GM13977 (cell line): ENCODE results near the gene MYO1C.
"Not testable (repeated sequence)": the region's sequence is repeated elsewhere in the genome, so short reads cannot be mapped to it uniquely, and the experiment has no call there.

Source experiments
- DNase-seq: peaks from one replicate; pipeline ENCODE4 v3.0.0; 2012; ENCODE audit warnings: low spot score
- in situ Hi-C: fragments of 300-500 bp; cut with MboI; formaldehyde crosslinking; loops from one replicate; pipeline ENCODE4 v1.12.0; 2022; ENCODE audit warnings: low sequenced_read_pairs, low pct_unique_long_range_greater_than_20kb, mixed read lengths, inconsistent platforms; ENCODE audit not compliant: unreplicated experiment
- TF ChIP-seq, protein P1 (sequence below): IDR thresholded peaks from 2 replicates; pipeline ENCODE4 v1.5.1; 2012; ENCODE audit warnings: mild to moderate bottlenecking, control low read depth; ENCODE audit not compliant: insufficient read depth; ENCODE audit errors: extremely low read depth, missing control alignments

The MYO1C gene

DNA sequence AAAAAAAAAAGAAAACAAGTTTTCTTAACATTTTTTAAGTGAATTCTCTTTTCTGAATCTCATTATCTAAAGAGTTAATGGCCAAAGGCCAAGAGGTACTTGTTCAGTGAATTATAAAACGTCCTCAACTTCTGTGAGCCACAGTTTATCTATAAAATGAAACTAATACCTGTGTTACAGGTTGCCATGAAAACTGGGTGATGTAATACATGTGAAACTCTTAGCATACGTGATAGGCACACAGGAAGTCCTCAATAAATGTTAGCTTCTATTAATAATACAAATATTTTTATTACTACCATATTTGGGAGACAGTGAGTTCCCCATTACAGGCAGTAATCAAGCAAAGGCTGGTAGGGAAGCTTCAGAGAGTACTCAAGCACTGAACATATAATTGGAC lies 37.4 kb upstream of the MYO1C start:
- TF ChIP-seq, protein P1, sequence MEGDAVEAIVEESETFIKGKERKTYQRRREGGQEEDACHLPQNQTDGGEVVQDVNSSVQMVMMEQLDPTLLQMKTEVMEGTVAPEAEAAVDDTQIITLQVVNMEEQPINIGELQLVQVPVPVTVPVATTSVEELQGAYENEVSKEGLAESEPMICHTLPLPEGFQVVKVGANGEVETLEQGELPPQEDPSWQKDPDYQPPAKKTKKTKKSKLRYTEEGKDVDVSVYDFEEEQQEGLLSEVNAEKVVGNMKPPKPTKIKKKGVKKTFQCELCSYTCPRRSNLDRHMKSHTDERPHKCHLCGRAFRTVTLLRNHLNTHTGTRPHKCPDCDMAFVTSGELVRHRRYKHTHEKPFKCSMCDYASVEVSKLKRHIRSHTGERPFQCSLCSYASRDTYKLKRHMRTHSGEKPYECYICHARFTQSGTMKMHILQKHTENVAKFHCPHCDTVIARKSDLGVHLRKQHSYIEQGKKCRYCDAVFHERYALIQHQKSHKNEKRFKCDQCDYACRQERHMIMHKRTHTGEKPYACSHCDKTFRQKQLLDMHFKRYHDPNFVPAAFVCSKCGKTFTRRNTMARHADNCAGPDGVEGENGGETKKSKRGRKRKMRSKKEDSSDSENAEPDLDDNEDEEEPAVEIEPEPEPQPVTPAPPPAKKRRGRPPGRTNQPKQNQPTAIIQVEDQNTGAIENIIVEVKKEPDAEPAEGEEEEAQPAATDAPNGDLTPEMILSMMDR: no peak
- no peak for DNase-seq
- in situ Hi-C loops: no loop called here

DNA sequence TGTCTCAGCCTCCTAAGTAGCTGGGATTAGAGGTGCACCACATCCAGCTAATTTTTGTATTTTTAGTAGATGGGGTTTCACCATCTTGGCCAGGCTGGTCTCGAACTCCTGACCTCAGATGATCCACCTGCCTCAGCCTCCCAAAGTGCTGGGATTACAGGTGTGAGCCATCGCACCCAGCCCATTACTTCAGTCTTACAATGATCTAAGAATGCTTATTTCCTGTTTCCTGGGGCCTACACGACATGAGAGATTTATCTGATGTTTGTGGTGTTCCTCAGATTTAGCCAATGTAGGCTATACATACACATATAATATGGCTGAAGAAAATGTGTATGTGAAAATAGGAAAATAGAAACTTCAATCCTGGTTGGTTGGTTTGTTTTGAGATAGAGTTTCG lies 34.4 kb upstream of the MYO1C start:
- in situ Hi-C loops, DNase-seq: not testable (repeated sequence)

DNA sequence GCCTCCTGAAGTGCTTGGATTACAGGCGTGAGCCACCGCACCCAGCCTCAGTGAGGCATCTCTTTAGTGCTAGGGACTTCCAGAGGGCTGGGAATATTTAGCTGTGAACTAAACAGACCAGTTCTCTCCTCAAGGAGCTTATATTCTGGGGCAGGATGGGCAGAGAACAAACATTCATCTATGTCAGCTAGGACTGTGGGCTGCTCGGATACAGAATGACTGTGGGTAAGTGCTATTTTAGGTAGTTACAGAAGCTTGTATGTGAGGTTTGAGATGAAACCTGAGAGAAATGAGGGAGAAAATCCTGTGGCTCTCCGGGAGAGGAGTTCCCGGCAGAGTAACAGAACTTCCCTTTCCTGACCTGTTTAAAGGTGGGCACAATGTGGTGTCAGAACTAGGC lies 30.1 kb upstream of the MYO1C start:
- in situ Hi-C loops: no loop called here
- no peak for DNase-seq
- TF ChIP-seq, protein P1: no peak

DNA sequence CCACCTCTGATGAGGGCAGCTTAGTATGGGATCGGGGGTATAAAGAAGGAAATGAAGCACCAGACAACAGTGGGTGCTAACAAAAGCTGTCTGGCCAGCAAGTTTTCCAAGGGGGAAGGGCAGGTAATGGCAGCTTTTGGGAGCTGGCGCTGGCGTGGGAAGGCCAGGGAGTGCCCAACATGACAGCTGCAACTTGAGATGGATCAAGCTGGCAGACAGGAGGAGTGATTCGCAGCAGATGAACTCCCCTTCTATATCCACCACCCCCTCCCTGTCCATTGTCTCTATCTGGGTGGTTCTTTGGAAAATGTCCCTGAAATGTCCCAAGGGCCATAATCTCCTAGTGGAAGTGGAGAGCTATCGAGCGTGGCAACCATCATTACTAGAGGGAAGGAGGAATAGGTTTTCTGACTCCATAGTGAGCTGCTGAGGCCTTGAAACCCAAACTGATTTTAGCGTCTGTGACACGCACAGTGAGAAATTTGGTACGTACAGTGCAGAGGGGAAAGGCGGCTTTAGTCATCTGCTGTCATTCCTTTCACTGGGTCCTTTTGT lies 28.7 kb upstream of the MYO1C start:
- in situ Hi-C loops: no loop called here
- no peak for DNase-seq
- TF ChIP-seq, protein P1: no peak

DNA sequence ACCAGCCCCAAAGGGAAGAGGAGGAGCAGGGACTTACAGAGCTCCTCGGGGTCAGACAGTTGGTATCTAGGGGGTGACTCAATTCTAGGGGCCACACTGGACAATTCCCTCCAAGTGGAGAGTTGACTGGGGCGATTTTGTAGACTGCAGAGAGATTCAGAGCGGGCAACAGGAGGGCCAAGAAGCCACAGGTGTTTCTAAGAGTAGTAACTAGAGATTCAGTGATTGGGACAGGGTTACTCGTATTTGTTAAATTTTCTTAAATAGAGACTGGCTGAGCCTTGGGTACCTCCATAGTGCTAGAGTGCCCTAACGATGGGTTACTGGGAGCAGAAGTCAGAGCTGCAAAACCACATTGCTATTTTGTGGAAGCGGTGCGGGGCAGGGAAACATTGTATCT lies 27.2 kb upstream of the MYO1C start:
- TF ChIP-seq, protein P1: no peak
- no peak for DNase-seq
- in situ Hi-C loops: loop anchor here (10.0 kb wide), 1 partner anchor 175 kb away; no protein-coding TSS in a partner anchor

DNA sequence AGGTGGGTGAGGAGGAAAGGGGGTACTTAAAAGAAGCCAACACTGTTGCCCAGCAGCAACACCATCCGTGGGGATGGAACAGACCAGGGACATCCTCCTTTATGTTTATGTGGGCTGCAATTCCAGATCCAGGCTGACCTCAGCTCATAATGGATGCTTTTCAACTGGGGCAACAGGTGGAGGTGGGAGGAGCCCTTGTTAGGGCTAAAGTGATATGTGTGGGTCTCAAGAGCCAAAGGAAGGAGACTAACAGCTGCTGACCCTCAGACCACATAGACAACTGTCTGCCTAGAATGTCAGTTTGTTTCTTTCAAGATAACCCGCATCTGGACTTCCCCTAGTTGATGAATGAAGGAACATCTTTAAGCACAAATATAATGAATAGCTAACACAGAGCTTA lies 25.9 kb upstream of the MYO1C start:
- no peak for DNase-seq
- in situ Hi-C loops: loop anchor here (10.0 kb wide), 1 partner anchor 174 kb away; no protein-coding TSS in a partner anchor
- TF ChIP-seq, protein P1: no peak

DNA sequence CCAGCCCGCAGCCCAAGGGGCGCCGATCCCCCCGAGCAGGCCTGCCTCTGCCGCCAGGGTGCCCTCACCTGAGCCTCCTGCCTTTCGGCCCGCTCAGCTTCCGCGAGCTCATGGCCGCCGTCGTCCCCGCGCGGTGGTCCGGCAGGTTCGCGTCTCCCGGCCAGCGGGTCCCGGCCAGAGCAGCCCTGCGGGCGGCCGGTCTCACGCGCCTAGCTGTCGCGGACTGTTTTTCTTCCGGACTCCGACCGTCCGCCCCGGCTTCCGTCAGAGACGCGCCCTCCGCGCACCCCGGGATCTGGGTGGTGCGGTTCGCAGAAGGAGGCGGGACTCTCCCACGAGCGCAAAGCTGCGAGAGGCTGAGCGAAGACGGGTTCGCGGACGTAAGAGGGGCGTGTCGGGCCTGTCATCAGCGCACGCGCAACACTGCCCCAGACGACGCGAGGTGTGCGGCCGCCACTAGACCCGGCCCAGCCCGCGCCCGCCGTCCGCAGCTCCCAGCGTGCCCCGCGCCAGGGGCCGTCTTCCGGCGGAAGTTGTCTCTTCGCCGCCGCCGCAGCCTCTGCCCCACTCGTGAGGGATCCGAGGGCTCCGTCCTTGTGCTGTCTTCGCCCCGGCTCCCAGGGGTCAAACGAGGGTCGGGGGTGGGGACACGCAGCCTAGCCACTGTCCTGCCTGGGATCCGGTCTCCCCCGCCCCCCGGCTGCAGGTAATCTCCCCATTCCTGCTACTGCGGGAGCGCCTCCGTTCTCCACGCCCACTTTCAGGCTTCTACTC lies 24.1 kb upstream of the MYO1C start, which contains the start of gene INPP5K:
INPP5K (minus strand) TSS at position 225 of the 774 bp plus-strand sequence; CDS start at position 112, 113 bp downstream.
- DNase-seq: peak; percentile 99
- in situ Hi-C loops: loop anchor here (10.0 kb wide), 1 partner anchor 172 kb away; no protein-coding TSS in a partner anchor
- TF ChIP-seq, protein P1: no peak
